Suprapubic skin (tissue), 4 donors: ENCODE data around the gene MT1X. TPM values are rescaled to one million over a fixed set of nuclear protein-coding genes. Genes with fewer than 3 reads are reported as not detected.

ENCODE experiments used
- DNase-seq, 2 donors: peaks; one replicate each; pipeline ENCODE4 v3.0.0-alpha.2; 2019; ENCODE audit warnings: low spot score in 2 of 2
- H3K27ac ChIP-seq: fragments of 200-600 bp; sonication (generic); one replicate; pipeline ENCODE4 v1.5.1; 2019
- H3K27me3 ChIP-seq: fragments of 200-600 bp; sonication (generic); one replicate; pipeline ENCODE4 v1.5.1; 2019
- H3K36me3 ChIP-seq: fragments of 200-600 bp; sonication (generic); one replicate; pipeline ENCODE4 v1.5.1; 2019
- H3K4me1 ChIP-seq: fragments of 200-600 bp; sonication (generic); one replicate; pipeline ENCODE4 v1.5.1; 2019
- H3K4me3 ChIP-seq: fragments of 200-600 bp; sonication (generic); one replicate; pipeline ENCODE4 v1.5.1; 2019; ENCODE audit warnings: mild to moderate bottlenecking
- H3K9me3 ChIP-seq: fragments of 200-600 bp; sonication (generic); one replicate; pipeline ENCODE4 v1.5.1; 2019
- CTCF ChIP-seq, 2 donors: fragments of 200-600 bp in 1 of 2; fragments of 450-650 bp in 1 of 2; sonication (generic) in 1 of 2; IDR thresholded peaks; one replicate each; pipeline ENCODE4 v1.5.1; 2016 to 2019; ENCODE audit warnings: antibody characterized with exemption in 2 of 2, mild to moderate bottlenecking in 1 of 2, moderate library complexity in 1 of 2
- EP300 ChIP-seq: sonication (generic); formaldehyde crosslinking; IDR thresholded peaks from one replicate; pipeline ENCODE4 v1.6.1; 2017; ENCODE audit warnings: antibody characterized with exemption
- POLR2A ChIP-seq, 2 donors: fragments of 450-650 bp; IDR thresholded peaks; one replicate each; pipeline ENCODE4 v1.6.1; 2017; ENCODE audit warnings: antibody characterized with exemption in 2 of 2, mild to moderate bottlenecking in 2 of 2, moderate library complexity in 2 of 2
- POLR2AphosphoS5 ChIP-seq, 3 donors: sonication (generic); formaldehyde crosslinking; IDR thresholded peaks; one replicate each; pipeline ENCODE4 v1.6.1; 2017; ENCODE audit warnings: antibody characterized with exemption in 3 of 3
- WGBS: methylation state at CpG from one replicate; pipeline ENCODE4 v1.1.5; 2018; 5-methylcytosine and 5-hydroxymethylcytosine counted together
- total RNA-seq, 4 donors: library from RNA; depleted of rRNA; stranded (reverse); fragments of >200 nt; gene quantifications; one replicate each; pipeline ENCODE4 v1.1.0, GENCODE V29; 2016

MT1X gene
- total RNA-seq, 4 donors from 2014 or later, result 2,588 to 6,426 (median 4,304) TPM

- no peaks in the 10 kb centered on the region for H3K9me3 ChIP-seq
- H3K36me3 ChIP-seq, result no peaks in the 10 kb centered on the region
- no peak overlapping the region for H3K27ac ChIP-seq
- no peaks in the 10 kb centered on the region for H3K27me3 ChIP-seq
- 92% methylated on average over 4 of the region's 4 CpGs for WGBS
- DNase-seq, result no peak
- H3K4me3 ChIP-seq, result no peak overlapping the region
- peaks cover 3% of the 10 kb centered on the region for H3K4me1 ChIP-seq
- TF ChIP-seq CTCF (IDR thresholded peaks at IDR 0.05), result no peak
- TF ChIP-seq POLR2A (IDR thresholded peaks at IDR 0.05), result no peak
- no peak for TF ChIP-seq EP300
- no peak for TF ChIP-seq POLR2AphosphoS5 (IDR thresholded peaks at IDR 0.05)
Measured at GRCh38 chr16:56709443-56710040, 27.3 kb downstream of the MT1X start.

- DNase-seq, result no peak
- H3K4me1 ChIP-seq, result peaks cover 3% of the 10 kb centered on the region
- H3K4me3 ChIP-seq, result no peak overlapping the region
- no peaks in the 10 kb centered on the region for H3K9me3 ChIP-seq
- 77% methylated on average over 3 of the region's 3 CpGs for WGBS
- no peak overlapping the region for H3K27ac ChIP-seq
- TF ChIP-seq POLR2AphosphoS5 (IDR thresholded peaks at IDR 0.05), result no peak
- TF ChIP-seq EP300, result no peak
- no peak for TF ChIP-seq POLR2A (IDR thresholded peaks at IDR 0.05)
- no peak for TF ChIP-seq CTCF (IDR thresholded peaks at IDR 0.05)
- H3K36me3 ChIP-seq, result no peaks in the 10 kb centered on the region
- H3K27me3 ChIP-seq, result no peaks in the 10 kb centered on the region
Measured at GRCh38 chr16:56710181-56710737, 28.0 kb downstream of the MT1X start.

GRCh38 chr16:56711862-56712261 lies 29.6 kb downstream of the MT1X start:
- no peaks in the 10 kb centered on the region for H3K9me3 ChIP-seq
- H3K27ac ChIP-seq, result no peak overlapping the region
- H3K36me3 ChIP-seq, result no peaks in the 10 kb centered on the region
- peaks cover 3% of the 10 kb centered on the region for H3K4me1 ChIP-seq
- 89% methylated on average over 2 of the region's 2 CpGs for WGBS
- H3K4me3 ChIP-seq, result no peak overlapping the region
- H3K27me3 ChIP-seq, result no peaks in the 10 kb centered on the region
- no peak for DNase-seq
- TF ChIP-seq POLR2A (IDR thresholded peaks at IDR 0.05) (no peak), CTCF (IDR thresholded peaks at IDR 0.05) (no peak), POLR2AphosphoS5 (IDR thresholded peaks at IDR 0.05) (no peak), EP300 (no peak)

GRCh38 chr16:56713794-56714193 lies 31.5 kb downstream of the MT1X start:
- no peak for DNase-seq

More at GRCh38 chr16:56713794-56714193, 31.5 kb downstream of the MT1X start:
- Histone ChIP-seq H3K27ac (no peak overlapping the region), H3K9me3 (no peaks in the 10 kb centered on the region), H3K4me1 (no peaks in the 10 kb centered on the region), H3K36me3 (no peaks in the 10 kb centered on the region), H3K4me3 (no peak overlapping the region), H3K27me3 (no peaks in the 10 kb centered on the region)
- TF ChIP-seq EP300 (no peak), POLR2A (IDR thresholded peaks at IDR 0.05) (no peak), POLR2AphosphoS5 (IDR thresholded peaks at IDR 0.05) (no peak), CTCF (IDR thresholded peaks at IDR 0.05) (no peak)
- WGBS, result 86% methylated on average over 2 of the region's 2 CpGs
